Fibroblast of skin of abdomen (primary cell): ENCODE data around the gene IGF2R.

Source experiments
- DNase-seq: peaks from one replicate; pipeline ENCODE4 v3.0.0-alpha.2; 2013

Gene IGF2R

DNA sequence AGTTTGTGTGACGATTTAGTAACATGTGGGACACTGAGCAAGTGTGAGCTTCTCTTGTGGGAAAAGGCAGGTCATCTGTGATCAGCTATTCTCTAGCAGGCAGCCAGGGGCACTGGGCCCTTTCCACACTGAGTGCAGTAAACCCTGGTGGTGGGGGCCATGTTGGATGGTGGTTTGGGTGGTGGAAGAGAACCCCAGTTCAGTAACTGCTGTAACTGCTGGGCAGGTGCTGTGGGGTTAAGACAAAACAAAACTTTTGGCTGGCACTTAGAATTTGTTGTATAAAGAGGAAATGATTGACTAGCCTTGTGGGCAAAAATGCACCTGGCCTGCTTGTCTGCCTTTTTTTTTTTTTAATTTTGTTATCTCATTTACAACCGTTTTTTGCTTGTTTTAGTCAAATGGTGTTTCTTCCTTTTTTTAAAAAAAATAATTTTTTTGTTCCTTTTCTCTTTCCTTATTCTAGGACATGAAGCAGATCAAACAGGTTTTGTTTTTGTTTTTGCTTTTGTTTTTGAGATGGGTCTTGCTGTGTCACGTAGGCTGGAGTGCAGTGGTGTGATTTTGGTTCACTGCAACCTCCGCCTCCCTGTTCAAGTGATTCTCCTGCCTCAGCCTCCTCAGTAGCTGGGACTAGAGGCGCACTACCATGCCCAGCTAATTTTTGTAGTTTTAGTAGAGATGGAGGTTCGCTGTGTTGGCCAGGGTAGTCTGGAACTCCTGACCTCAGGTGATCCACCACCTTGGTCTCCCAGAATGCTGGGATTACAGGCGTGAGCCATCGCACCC is 59.8 kb downstream of the IGF2R start:
- DNase-seq = no peak

DNA sequence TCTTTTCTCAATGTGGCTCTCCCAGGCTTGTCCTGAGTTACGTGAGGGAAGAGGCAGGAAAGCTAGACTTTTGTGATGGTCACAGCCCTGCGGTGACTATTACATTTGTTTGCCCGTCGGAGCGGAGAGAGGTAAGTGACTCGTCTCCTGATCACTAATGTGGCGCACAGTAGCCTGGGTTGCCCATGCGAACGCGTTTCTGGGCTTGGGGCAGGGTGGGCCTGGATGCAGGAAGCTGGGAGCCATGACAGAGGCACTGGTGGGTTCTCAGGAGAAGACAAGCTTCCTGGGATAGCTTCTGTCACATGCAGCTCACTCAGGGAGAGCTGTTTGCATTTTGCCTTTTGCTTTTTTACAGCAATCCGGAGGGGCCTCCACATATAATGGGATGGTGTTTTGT is 60.6 kb downstream of the IGF2R start:
- DNase-seq = no peak

DNA sequence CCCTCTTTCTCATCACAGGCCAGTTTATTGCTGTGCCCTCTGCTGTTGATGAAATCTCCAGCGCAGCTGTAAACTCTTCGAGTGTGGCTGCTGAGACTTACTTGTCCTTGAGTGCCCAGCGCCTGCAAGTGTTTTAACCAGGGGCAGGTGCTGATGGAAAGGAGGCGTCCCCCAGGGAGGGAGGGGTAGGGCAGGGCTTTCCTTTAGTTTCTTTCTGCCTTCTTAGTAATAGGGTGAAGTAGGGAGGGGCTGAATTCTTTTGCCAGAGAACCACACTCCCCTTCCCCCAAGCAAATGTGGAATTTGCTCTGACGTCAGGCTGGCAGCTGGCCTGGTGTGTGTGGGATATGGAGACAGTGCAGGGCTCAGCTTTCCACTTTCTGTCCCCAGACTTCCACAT is 61.2 kb downstream of the IGF2R start:
- DNase-seq = peak; percentile 96

- DNase-seq = peak; percentile 45
Observed at GRCh38 chr6:160031442-160031841, 62.6 kb downstream of the IGF2R start.

GRCh38 chr6:160031871-160032270 is 63.0 kb downstream of the IGF2R start:
- DNase-seq = no peak

- DNase-seq = no peak
Observed at GRCh38 chr6:160032538-160032937, 63.7 kb downstream of the IGF2R start.

- peak; percentile 29 for DNase-seq
Observed at GRCh38 chr6:160034036-160034930, 65.4 kb downstream of the IGF2R start.

DNA sequence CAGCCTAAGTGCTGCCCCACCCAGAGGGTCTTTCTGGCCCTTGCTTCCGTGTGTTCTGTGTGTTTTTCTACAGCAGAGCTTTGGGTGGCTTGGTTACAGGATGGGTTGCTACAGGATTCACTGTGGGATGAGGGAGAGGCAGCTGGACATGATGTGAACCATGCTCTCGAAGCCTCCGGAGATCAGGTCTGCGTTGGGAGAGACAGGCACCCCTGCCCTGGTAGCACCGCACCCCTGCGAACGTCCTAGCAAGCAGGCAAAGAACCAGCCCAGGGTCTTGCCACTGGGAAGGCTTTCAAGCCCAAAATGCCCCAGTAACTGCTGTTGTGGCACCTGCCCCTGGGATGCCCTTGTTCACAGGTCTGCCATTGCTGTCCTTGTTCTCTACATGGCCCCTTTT is 66.4 kb downstream of the IGF2R start:
- DNase-seq = no peak

DNA sequence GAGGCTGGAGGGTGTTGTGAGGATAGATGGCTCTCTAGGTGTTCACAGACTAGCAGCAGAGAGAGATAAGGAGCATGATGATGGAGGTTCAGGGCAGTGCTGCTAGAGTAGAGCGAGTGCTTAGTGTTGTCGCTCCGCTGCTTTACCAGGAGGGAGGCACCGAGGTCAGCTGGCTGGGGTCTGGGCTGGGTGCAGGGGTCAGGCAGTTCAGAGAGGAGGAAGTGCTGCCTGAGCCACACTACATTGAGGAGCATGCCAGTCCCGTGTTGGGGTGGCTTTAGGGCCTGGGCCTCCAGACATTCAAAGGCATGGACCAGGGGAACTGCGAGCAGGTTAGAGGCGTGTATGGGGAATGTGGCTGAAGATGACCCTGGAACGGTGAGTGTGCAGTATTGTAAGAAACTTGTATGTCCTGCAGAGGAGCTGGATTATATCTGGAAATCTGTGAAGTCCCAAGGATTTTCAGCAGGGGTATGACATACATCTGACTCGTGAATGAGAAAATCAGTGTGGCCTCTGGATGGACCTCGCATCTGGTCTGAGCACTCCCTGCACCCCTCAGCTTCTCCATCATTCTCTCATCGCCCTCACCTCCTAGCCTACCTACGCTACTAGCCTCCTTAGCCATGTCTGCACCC is 66.9 kb downstream of the IGF2R start:
- no peak for DNase-seq

GRCh38 chr6:160036331-160036695 is 67.4 kb downstream of the IGF2R start:
- no peak for DNase-seq

GRCh38 chr6:160036790-160037206 is 67.9 kb downstream of the IGF2R start:
- DNase-seq = peak; percentile 77

- DNase-seq = no peak
Observed at GRCh38 chr6:160038479-160038878, 69.6 kb downstream of the IGF2R start.

DNA sequence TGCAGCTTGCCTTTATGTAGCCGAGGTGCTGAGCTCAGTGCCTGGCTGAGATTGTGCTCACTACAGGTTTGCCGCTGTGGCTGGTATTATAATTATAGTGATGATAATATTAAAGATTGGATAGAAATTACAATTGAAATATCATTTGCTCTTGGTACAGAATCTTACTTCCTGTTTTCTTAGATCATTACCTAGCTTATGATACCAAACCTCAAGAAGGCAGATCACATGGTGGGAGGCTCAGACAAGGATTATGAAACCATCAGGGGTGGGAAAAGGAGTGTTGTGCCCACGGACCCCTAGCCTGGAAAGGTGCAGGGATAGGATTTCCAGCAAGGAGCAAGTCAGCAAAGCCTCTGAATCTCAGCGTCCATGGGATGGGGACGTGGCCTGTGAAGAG is 70.6 kb downstream of the IGF2R start:
- no peak for DNase-seq

GRCh38 chr6:160040055-160040454 is 71.2 kb downstream of the IGF2R start:
- DNase-seq = no peak

DNA sequence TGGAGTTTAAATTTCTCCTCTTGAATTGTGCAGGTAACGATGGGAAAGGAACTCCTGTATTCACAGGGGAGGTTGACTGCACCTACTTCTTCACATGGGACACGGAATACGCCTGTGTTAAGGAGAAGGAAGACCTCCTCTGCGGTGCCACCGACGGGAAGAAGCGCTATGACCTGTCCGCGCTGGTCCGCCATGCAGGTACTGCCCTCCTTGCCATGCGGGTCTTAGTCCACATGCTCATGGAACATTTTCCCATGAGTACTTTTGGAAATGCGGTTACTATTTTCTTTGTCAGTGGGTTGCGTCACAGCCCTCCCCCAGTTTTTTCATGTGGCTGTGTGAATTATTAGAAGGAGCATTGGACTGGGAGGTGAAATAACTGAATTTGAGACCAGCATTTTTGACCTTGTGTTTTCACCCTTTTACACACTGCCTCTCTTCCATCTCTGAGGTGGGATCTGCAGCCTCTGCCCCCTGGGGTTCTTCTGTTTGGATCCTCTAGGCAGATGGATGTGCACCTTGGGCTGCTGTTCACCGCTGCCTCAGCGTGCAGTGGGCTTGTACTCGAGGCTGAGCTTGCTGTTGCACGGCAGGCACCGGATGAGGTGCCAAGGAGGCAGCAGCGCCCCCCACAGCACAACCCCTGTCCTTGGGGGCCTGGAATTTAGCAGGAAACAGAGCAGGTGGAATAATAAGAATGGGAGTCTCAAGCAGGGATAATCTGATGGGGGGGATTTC is 71.8 kb downstream of the IGF2R start:
- no peak for DNase-seq

DNA sequence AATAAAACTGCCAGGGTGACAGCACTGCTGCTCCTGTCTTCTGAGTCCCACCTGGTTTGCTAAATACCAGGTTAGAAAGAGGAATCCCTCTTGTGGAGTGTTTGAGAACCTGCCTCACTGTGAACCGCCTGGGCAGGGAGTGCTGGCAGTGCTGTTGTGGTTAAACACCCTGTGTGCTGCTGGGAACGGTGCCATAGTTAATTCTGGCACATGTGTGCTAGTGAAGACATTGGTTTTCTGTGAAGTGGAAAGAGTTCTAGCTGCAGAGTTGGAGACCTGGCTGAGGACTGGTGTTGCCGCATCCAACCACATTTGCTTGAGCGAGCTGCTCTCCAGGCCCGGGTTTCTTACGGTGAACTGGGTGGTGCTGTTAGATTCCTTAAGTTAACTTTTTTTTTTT is 72.7 kb downstream of the IGF2R start:
- DNase-seq = peak; percentile 77

GRCh38 chr6:160042014-160042773 is 73.3 kb downstream of the IGF2R start:
- DNase-seq = peak; percentile 49

DNA sequence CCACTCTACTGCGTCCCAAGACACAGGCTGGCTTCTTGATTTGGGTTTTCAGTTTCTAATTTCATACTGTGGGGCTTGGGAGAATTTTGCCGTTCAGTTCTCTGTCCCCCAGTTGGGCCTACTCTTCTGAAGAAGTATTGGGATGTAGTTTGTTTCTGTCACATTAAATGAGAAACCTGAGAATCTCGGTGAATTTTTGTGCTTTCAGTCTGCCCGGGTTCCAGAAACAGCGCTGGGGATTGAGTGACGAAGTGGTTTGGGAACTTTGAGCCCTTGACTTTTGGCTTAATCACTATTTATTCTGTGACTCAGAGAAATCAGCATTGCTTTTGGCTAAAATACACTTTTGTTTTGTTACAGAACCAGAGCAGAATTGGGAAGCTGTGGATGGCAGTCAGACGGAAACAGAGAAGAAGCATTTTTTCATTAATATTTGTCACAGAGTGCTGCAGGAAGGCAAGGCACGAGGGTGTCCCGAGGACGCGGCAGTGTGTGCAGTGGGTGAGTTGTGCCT is 74.0 kb downstream of the IGF2R start:
- no peak for DNase-seq

GRCh38 chr6:160043784-160044183 is 74.9 kb downstream of the IGF2R start:
- DNase-seq = no peak

DNA sequence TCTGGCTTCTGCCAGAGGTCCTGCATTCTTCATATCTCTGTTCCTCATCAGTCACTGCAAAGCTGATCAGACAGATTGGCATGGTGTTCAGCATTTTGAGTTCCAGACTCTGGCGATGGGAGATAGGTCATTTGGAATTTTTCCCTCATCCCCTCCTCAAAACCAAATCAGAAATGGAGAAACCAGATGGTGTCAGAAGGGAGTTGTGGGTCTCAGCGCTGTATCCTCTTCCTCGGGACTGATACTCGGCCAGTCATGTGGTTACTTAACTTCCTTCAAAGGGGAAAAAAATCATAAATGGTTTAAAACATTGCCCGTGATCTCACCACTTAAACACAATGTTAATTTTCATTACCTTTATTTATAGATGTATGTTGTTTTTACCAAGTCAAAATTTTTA is 75.8 kb downstream of the IGF2R start:
- DNase-seq = no peak

DNA sequence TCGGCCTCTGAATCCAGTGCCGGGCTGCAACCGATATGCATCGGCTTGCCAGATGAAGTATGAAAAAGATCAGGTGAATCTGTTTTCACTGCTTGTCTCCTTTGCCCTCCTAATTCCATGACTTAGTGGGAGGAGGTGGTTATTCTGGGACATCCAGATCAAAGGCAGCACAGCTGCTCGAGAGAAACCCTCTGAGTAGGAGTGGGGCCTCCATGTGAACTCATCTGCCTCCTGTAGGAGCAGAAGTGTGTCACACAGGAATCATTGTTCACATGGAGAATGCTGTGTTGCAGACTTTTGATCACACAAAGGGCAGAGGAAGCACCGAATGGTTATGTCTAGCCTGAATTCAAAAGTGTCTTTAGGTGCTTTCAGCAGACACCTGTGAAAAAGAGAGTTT is 79.6 kb downstream of the IGF2R start:
- DNase-seq = no peak

DNA sequence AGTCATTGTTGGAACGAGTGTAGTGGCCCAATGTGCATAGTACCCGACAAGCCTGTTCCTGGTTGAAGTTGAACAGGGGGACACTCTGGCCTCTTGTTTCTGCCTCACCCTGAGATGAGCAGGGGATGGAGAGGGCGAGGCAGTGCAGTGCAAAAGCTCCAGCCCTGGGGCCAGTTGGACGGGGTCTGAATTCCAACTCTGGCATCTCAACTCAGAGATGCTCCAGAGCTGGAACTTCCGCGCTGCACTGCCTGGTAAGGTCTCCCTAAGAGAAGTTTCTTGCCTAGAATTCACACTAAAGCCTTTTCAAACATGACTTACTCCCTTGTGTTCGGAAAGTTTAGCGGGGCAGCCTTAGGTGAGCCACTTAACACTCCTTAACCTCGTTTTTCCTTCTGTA is 80.5 kb downstream of the IGF2R start:
- DNase-seq = no peak
